WTC11 (cell line): ENCODE data around the gene ZNF484. TPM values are rescaled to one million over a fixed set of nuclear protein-coding genes. Genes with fewer than 3 reads are reported as not detected.
"Not testable (repeated sequence)": the region's sequence is repeated elsewhere in the genome, so short reads cannot be mapped to it uniquely, and the experiment has no call there.

Experiments
- ATAC-seq: fragments of 200-7000 bp; cut with Tn5 transposase; 2 replicates; pipeline ENCODE4 v1.10.0; 2021; ENCODE audit warnings: mild to moderate bottlenecking, moderate library complexity
- CTCF ChIA-PET: fragments of 300-600 bp; sonication (Branson Sonifier 250); formaldehyde crosslinking; loops from one replicate; lab custom pipeline; 2021; ENCODE audit warnings: antibody characterized with exemption; lab: Charles Lee
- POLR2A ChIA-PET: fragments of 350-600 bp; sonication (Branson Sonifier 250); formaldehyde crosslinking; loops from one replicate; lab custom pipeline; 2021; ENCODE audit warnings: antibody characterized with exemption; lab: Charles Lee
- DNase-seq: peaks from one replicate; pipeline ENCODE4 v3.0.0; 2021; ENCODE audit warnings: low spot score
- H3K27ac Mint-ChIP-seq: 2 replicates; pipeline ENCODE4 v1.8.0; 2021; ENCODE audit warnings: mixed read lengths
- H3K27me3 Mint-ChIP-seq: 2 replicates; pipeline ENCODE4 v1.8.0; 2021; ENCODE audit warnings: low read depth, mild to moderate bottlenecking, moderate library complexity, mixed read lengths
- H3K36me3 Mint-ChIP-seq: 2 replicates; pipeline ENCODE4 v1.8.0; 2021; ENCODE audit warnings: mixed read lengths
- H3K4me1 Mint-ChIP-seq: 2 replicates; pipeline ENCODE4 v1.8.0; 2022; ENCODE audit warnings: mixed read lengths
- H3K4me3 Mint-ChIP-seq: 2 replicates; pipeline ENCODE4 v1.8.0; 2021; ENCODE audit warnings: mild to moderate bottlenecking, moderate library complexity, mixed read lengths
- H3K9me3 Mint-ChIP-seq: 2 replicates; pipeline ENCODE4 v1.8.0; 2021; ENCODE audit warnings: mixed read lengths
- ATF2 ChIP-seq: sonication (generic); formaldehyde crosslinking; IDR thresholded peaks from 2 replicates; pipeline ENCODE4 v1.8.1; 2022; ENCODE audit warnings: low read depth, missing genetic modification reagents, borderline replicate concordance
- ATF6 ChIP-seq: sonication (generic); formaldehyde crosslinking; IDR thresholded peaks from 2 replicates; pipeline ENCODE4 v1.8.1; 2023; ENCODE audit warnings: mild to moderate bottlenecking, missing genetic modification reagents
- CBFB ChIP-seq: sonication (generic); formaldehyde crosslinking; IDR thresholded peaks from 2 replicates; pipeline ENCODE4 v1.8.1; 2022; ENCODE audit warnings: mild to moderate bottlenecking, low read depth, missing genetic modification reagents
- E2F5 ChIP-seq: sonication (generic); formaldehyde crosslinking; IDR thresholded peaks from 2 replicates; pipeline ENCODE4 v1.8.1; 2022; ENCODE audit warnings: mild to moderate bottlenecking, moderate library complexity, missing genetic modification reagents
- MYBL2 ChIP-seq: sonication (generic); formaldehyde crosslinking; IDR thresholded peaks from 2 replicates; pipeline ENCODE4 v1.8.1; 2023; ENCODE audit warnings: mild to moderate bottlenecking, moderate library complexity, missing genetic modification reagents
- NR1H2 ChIP-seq: sonication (generic); formaldehyde crosslinking; IDR thresholded peaks from 2 replicates; pipeline ENCODE4 v1.9.0; 2021; ENCODE audit warnings: mild to moderate bottlenecking, moderate library complexity, missing genetic modification reagents
- NR3C1 ChIP-seq: sonication (generic); formaldehyde crosslinking; conservative IDR thresholded peaks from 2 replicates; pipeline ENCODE4 v1.8.1; 2023; ENCODE audit warnings: low read depth, mild to moderate bottlenecking, missing genetic modification reagents
- PRDM15 ChIP-seq: sonication (generic); formaldehyde crosslinking; IDR thresholded peaks from 2 replicates; pipeline ENCODE4 v1.8.0; 2022; ENCODE audit warnings: missing genetic modification reagents
- RELA ChIP-seq: sonication (generic); formaldehyde crosslinking; IDR thresholded peaks from 2 replicates; pipeline ENCODE4 v1.8.1; 2022; ENCODE audit warnings: missing genetic modification reagents, mild to moderate bottlenecking, borderline replicate concordance
- RORB ChIP-seq: fragments of 250-450 bp; sonication (Bioruptor Pico); IDR thresholded peaks from 2 replicates; pipeline ENCODE4 v1.9.0; 2021; ENCODE audit warnings: mild to moderate bottlenecking
- SMAD4 ChIP-seq: sonication (generic); formaldehyde crosslinking; IDR thresholded peaks from 2 replicates; pipeline ENCODE4 v1.8.0; 2022; ENCODE audit warnings: mild to moderate bottlenecking, missing genetic modification reagents
- TP53 ChIP-seq: sonication (generic); formaldehyde crosslinking; IDR thresholded peaks from 2 replicates; pipeline ENCODE4 v1.8.1; 2023; ENCODE audit warnings: mild to moderate bottlenecking, missing genetic modification reagents
- ZNF263 ChIP-seq: sonication (generic); formaldehyde crosslinking; IDR thresholded peaks from 2 replicates; pipeline ENCODE4 v1.8.1; 2022; ENCODE audit warnings: low read depth, mild to moderate bottlenecking, moderate library complexity, missing genetic modification reagents
- ZNF317 ChIP-seq: sonication (generic); formaldehyde crosslinking; IDR thresholded peaks from 2 replicates; pipeline ENCODE4 v1.8.1; 2023; ENCODE audit warnings: low read depth, mild to moderate bottlenecking, moderate library complexity, missing genetic modification reagents, borderline replicate concordance
- total RNA-seq: library from RNA; stranded (reverse); gene quantifications from 3 replicates; pipeline ENCODE4 v1.2.3, GENCODE V29; 2021
- TF ChIP-seq, protein P1 (sequence below): fragments of 250-450 bp; sonication (Bioruptor Pico); conservative IDR thresholded peaks from 2 replicates; pipeline ENCODE4 v1.9.0; 2021; ENCODE audit warnings: mild to moderate bottlenecking
- TF ChIP-seq, protein P2 (sequence below): sonication (generic); formaldehyde crosslinking; conservative IDR thresholded peaks from 2 replicates; pipeline ENCODE4 v1.8.1; 2022; ENCODE audit warnings: mild to moderate bottlenecking, missing genetic modification reagents

The ZNF484 gene
- total RNA-seq, 1 experiment from 2014 or later, result 14.1 TPM

GRCh38 chr9:92887880-92888338, 10.1 kb upstream of the ZNF484 start:
- CTCF ChIA-PET, result no interaction called here
- Mint-ChIP-seq H3K27me3 (peaks cover 41% of the 10 kb centered on the region), H3K4me1 (peaks cover 58% of the 10 kb centered on the region), H3K36me3 (no peaks in the 10 kb centered on the region), H3K27ac (no peak overlapping the region), H3K4me3 (no peak overlapping the region), H3K9me3 (peaks cover 4% of the 10 kb centered on the region)
- TF ChIP-seq NR1H2 (CRISPR knock-in tag) (no peak), RELA (no peak), ZNF317 (CRISPR knock-in tag) (no peak), MYBL2 (CRISPR knock-in tag) (no peak), ZNF263 (no peak), CBFB (no peak), ATF2 (CRISPR knock-in tag) (no peak), NR3C1 (CRISPR knock-in tag) (no peak), E2F5 (CRISPR knock-in tag) (no peak), TP53 (CRISPR knock-in tag) (no peak), ATF6 (CRISPR knock-in tag) (no peak), PRDM15 (CRISPR knock-in tag) (no peak), RORB (CRISPR knock-in tag) (no peak), SMAD4 (CRISPR knock-in tag) (no peak)
- TF ChIP-seq, protein P1, sequence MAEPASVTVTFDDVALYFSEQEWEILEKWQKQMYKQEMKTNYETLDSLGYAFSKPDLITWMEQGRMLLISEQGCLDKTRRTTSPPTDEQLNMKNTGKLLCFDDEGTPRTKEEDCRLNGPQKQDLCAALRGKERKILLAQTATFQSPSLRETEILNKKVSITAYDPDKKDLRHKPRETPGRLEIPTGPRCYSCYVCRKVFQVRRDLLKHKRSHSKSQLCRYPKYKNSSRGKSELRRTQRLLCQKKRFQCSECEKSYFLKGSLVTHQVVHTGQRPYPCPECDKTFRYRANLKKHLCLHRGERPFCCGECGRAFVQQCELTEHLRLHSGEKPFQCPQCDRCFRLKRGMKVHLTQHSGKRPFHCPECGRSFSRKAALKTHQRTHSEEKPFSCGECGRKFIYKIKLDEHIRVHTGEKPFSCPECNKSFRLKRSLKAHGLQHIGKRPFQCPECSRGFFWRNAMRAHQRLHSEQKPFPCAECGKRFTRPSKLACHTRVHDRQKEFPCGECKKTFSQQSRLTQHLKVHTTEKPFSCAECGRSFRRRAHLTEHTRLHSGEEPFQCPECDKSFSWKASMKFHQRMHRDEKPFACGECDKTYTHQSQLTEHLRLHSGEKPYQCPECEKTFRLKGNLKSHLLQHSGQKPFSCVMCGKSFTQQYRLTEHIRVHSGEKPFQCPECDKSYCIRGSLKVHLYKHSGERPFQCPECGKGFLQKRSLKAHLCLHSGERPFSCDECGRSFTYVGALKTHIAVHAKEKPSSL (CRISPR knock-in tag), result no peak
- TF ChIP-seq, protein P2, sequence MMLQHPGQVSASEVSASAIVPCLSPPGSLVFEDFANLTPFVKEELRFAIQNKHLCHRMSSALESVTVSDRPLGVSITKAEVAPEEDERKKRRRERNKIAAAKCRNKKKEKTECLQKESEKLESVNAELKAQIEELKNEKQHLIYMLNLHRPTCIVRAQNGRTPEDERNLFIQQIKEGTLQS (CRISPR knock-in tag), result no peak
- DNase-seq, result no peak
- POLR2A ChIA-PET, result no interaction called here
- no peak for ATAC-seq

- H3K27ac Mint-ChIP-seq, CTCF ChIA-PET, POLR2A ChIA-PET: not testable (repeated sequence)
Measured at GRCh38 chr9:92886846-92887610, 9.2 kb upstream of the ZNF484 start.

More at GRCh38 chr9:92886846-92887610, 9.2 kb upstream of the ZNF484 start:
- not testable (repeated sequence) for H3K4me3 Mint-ChIP-seq, H3K9me3 Mint-ChIP-seq, H3K36me3 Mint-ChIP-seq, ATAC-seq, DNase-seq
- Mint-ChIP-seq H3K4me1 (peaks cover 63% of the 10 kb centered on the region), H3K27me3 (peaks cover 46% of the 10 kb centered on the region)
